ENCODE results near the gene ARHGAP5.

DNA sequence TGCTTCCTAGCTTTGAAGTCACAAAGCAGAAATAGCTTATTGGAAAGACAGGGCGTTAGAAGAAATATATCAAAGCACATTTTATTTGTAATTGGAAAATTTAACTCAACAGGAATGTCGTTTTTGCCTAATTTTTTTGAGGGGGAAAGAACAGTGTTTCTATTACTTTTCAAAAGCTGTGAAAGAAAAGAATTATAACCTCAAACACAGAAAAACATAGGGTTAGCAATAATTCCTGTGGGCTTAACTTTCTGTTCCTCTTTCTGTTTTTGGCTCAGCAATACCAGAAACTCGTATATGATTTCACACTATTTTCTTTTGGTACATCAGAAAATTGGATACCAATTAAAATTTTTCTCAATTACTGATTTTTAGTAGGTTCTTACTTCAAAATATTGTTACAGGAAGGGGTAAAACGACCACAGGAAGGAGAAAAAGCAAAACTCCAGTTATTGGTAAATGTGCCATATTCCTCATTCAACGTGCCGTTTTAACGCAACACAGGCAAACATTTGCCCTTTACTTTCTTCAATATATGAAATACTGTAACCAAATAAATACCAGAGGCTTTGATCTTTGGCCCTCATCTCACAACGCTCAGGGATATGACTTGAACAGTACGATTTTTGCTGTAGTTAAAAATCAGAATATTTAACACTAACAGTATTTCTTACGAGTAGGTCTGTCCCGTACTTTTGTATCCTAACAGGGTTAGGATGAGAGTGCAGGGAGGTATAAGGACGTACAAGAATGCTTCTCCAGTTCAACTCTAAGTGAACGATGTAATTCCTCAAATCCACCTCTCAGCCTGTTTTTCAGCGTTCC is 123.5 kb downstream of the ARHGAP5 start:
- TF ChIP-seq POLR2AphosphoS5 (IDR thresholded peaks at IDR 0.05) (no peak), CTCF (IDR thresholded peaks at IDR 0.05) (no peak)

Data from breast epithelium (tissue), 3 donors.